Adrenal gland (tissue), 5 donors: ENCODE data around the gene DKKL1.

ENCODE experiments used
- CTCF ChIP-seq, 6 experiments: fragments of 450-650 bp in 4 of 6; fragments of 200-600 bp in 2 of 6; sonication (generic) in 1 of 6; IDR thresholded peaks; 1 replicate in 5 of 6; 2 replicates in 1 of 6; pipeline versions ENCODE4 v1.5.1 to v1.8.0; 2016 to 2021; ENCODE audit warnings: antibody characterized with exemption in 6 of 6, mild to moderate bottlenecking in 2 of 6, moderate library complexity in 1 of 6
- POLR2A ChIP-seq, 2 donors: fragments of 450-650 bp; IDR thresholded peaks; one replicate each; pipeline ENCODE4 v1.6.1; 2017; ENCODE audit warnings: antibody characterized with exemption in 2 of 2, mild to moderate bottlenecking in 2 of 2, moderate library complexity in 1 of 2
- donor health status: DM: no; HTN: no; CAD: no.

DNA sequence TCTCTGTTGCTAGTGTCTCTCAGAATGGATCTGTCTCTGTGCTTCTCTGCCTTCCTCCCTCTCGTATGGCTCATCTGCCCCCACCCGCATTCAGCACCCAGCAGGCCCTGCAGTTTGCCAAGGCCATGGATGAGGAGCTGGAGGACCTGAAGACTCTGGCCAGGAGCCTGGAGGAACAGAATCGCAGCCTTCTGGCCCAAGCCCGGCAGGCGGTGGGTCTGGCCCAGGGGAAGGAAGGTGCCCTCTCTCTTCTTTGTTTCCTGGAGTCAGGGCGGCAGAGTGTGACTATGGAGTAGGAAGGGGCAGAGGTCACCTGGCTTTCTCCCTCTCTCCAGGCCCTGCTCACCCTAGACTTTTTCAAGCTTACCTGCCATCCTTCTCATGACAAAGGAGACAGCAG, 35.3 kb downstream of the DKKL1 start:
- TF ChIP-seq CTCF (IDR thresholded peaks at IDR 0.05) (no peak), POLR2A (IDR thresholded peaks at IDR 0.05) (no peak)
